CD4-positive, alpha-beta T cell treated with Interleukin-4 for 1 hour (primary cell): ENCODE data around the gene ELF3.
"Not testable (repeated sequence)": the region's sequence is repeated elsewhere in the genome, so short reads cannot be mapped to it uniquely, and the experiment has no call there.

ENCODE experiments used
- DNase-seq, 2 donors: peaks; one replicate each; pipeline ENCODE4 v3.0.0-alpha.2; 2020 to 2022

Gene ELF3

GRCh38 chr1:202036595-202037387, 26.4 kb downstream of the ELF3 start:
- no peak for DNase-seq

GRCh38 chr1:202037706-202038296, 27.4 kb downstream of the ELF3 start:
- no peak for DNase-seq

- DNase-seq = no peak
These were observed 28.4 kb downstream of the ELF3 start for GRCh38 chr1:202038688-202039346.

- no peak for DNase-seq
These were observed 35.3 kb downstream of the ELF3 start for GRCh38 chr1:202045705-202046104.

GRCh38 chr1:202046227-202046626, 35.8 kb downstream of the ELF3 start:
- DNase-seq = no peak

- DNase-seq = no peak
These were observed 36.6 kb downstream of the ELF3 start for GRCh38 chr1:202046748-202047708.

- no peak for DNase-seq
These were observed 37.6 kb downstream of the ELF3 start for GRCh38 chr1:202047977-202048376.

- DNase-seq = no peak
These were observed 38.7 kb downstream of the ELF3 start for GRCh38 chr1:202049129-202049528.

- no peak for DNase-seq
These were observed 43.7 kb downstream of the ELF3 start for GRCh38 chr1:202054094-202054493.

GRCh38 chr1:202054673-202055072, 44.3 kb downstream of the ELF3 start:
- DNase-seq = not testable (repeated sequence)

- no peak for DNase-seq
These were observed 46.4 kb downstream of the ELF3 start for GRCh38 chr1:202056644-202057334.

- DNase-seq = not testable (repeated sequence)
These were observed 46.9 kb downstream of the ELF3 start for GRCh38 chr1:202057335-202057704.

GRCh38 chr1:202058001-202058908, 47.9 kb downstream of the ELF3 start:
- DNase-seq = no peak

- no peak for DNase-seq
These were observed 50.7 kb downstream of the ELF3 start for GRCh38 chr1:202061055-202061454.

- not testable (repeated sequence) for DNase-seq
These were observed 51.4 kb downstream of the ELF3 start for GRCh38 chr1:202061787-202062186.

- DNase-seq = not testable (repeated sequence)
These were observed 52.2 kb downstream of the ELF3 start for GRCh38 chr1:202062636-202063035.

- no peak for DNase-seq
These were observed 52.7 kb downstream of the ELF3 start for GRCh38 chr1:202063093-202063492.

GRCh38 chr1:202064889-202065312, 54.5 kb downstream of the ELF3 start:
- not testable (repeated sequence) for DNase-seq
